CD4-positive, alpha-beta T cell treated with Interleukin-6 at 100 ng/mL for 8 hours (primary cell): Measurements from ENCODE around the gene PHC2.

Experiments used
- DNase-seq: peaks from one replicate; pipeline ENCODE4 v3.0.0-alpha.2; 2020; ENCODE audit warnings: mixed read lengths, low spot score

The PHC2 gene

GRCh38 chr1:33289858-33290154 lies 141.1 kb downstream of the PHC2 start:
- no peak for DNase-seq

GRCh38 chr1:33288976-33289857 lies 141.7 kb downstream of the PHC2 start:
- DNase-seq: no peak

GRCh38 chr1:33287317-33287716 lies 143.6 kb downstream of the PHC2 start:
- DNase-seq: no peak

GRCh38 chr1:33286451-33287185 lies 144.3 kb downstream of the PHC2 start:
- no peak for DNase-seq

GRCh38 chr1:33284049-33284448 lies 146.8 kb downstream of the PHC2 start:
- no peak for DNase-seq

- DNase-seq: no peak
Observed at GRCh38 chr1:33282791-33283190, 148.1 kb downstream of the PHC2 start.

GRCh38 chr1:33281554-33282303 lies 149.2 kb downstream of the PHC2 start:
- DNase-seq: no peak

- no peak for DNase-seq
Observed at GRCh38 chr1:33280091-33280661, 150.7 kb downstream of the PHC2 start.

- no peak for DNase-seq
Observed at GRCh38 chr1:33277488-33278084, 153.3 kb downstream of the PHC2 start.

GRCh38 chr1:33276573-33277298 lies 154.2 kb downstream of the PHC2 start:
- no peak for DNase-seq

- no peak for DNase-seq
Observed at GRCh38 chr1:33275706-33276572, 155.0 kb downstream of the PHC2 start.

- DNase-seq: no peak
Observed at GRCh38 chr1:33275195-33275594, 155.7 kb downstream of the PHC2 start.

GRCh38 chr1:33274446-33274845 lies 156.4 kb downstream of the PHC2 start:
- no peak for DNase-seq

- no peak for DNase-seq
Observed at GRCh38 chr1:33273961-33274371, 156.9 kb downstream of the PHC2 start.
